Mucosa of descending colon (tissue), 3 donors: ENCODE results near the gene IFT81. TPM values are rescaled to one million over a fixed set of nuclear protein-coding genes. Genes with fewer than 3 reads are reported as not detected.
A peak's percentile ranks its signal among the peaks of the same experiment; 100 is the strongest.

Source experiments
- ATAC-seq: fragments of 200-7000 bp; cut with Tn5 transposase; one replicate; pipeline ENCODE4 v1.9.1; 2020; ENCODE audit warnings: mild to moderate bottlenecking, moderate library complexity
- DNase-seq, 3 donors: peaks; one replicate each; pipeline ENCODE4 v3.0.0-alpha.2; 2020
- H3K36me3 ChIP-seq: fragments of 200-600 bp; one replicate; pipeline ENCODE4 v1.8.0; 2021; ENCODE audit warnings: low read depth, mild to moderate bottlenecking
- H3K4me1 ChIP-seq: fragments of 200-600 bp; one replicate; pipeline ENCODE4 v1.8.0; 2021; ENCODE audit warnings: low read depth, mild to moderate bottlenecking
- H3K4me3 ChIP-seq: fragments of 200-600 bp; one replicate; pipeline ENCODE4 v1.8.0; 2021; ENCODE audit warnings: mild to moderate bottlenecking
- H3K9me3 ChIP-seq: fragments of 200-600 bp; one replicate; pipeline ENCODE4 v1.8.0; 2021; ENCODE audit warnings: mild to moderate bottlenecking
- CTCF ChIP-seq: fragments of 200-600 bp; IDR thresholded peaks from one replicate; pipeline ENCODE4 v1.8.0; 2022; ENCODE audit warnings: antibody characterized with exemption, mild to moderate bottlenecking
- intact Hi-C, 2 donors: fragments of 100-400 bp; cut with DNase I in 1 of 2; cut with micrococcal nuclease in 1 of 2; formaldehyde crosslinking; loops; one replicate each; pipeline versions ENCODE4 v1.11.0 to v1.11.1; 2022; cut with DNase I, micrococcal nuclease
- total RNA-seq, 3 donors: library from RNA; stranded (reverse); fragmentation: NEBNext Ultra II Directional in 2 of 3; extraction: Animal tissue kit (Norgen Biotek cat#: 25700) in 2 of 3; gene quantifications; one replicate each; pipeline versions ENCODE4 v1.2.1 to v1.2.4, GENCODE V29; 2021 to 2023
- donor health status: DM: no; HTN: no; CAD: no; lungs with moderate emphysema.
- donor health status: DM: no; HTN: no; CAD: no.
- donor health status: DM: no; HTN: yes; CAD: no.

IFT81 gene
- total RNA-seq, 3 donors from 2014 or later = 3.8 to 12.7 (median 6.3) TPM

GRCh38 chr12:110105986-110106385 lies 18.2 kb upstream of the IFT81 start:
- intact Hi-C loops = no loop called here
- Histone ChIP-seq H3K9me3 (no peaks in the 10 kb centered on the region), H3K4me1 (no peaks in the 10 kb centered on the region), H3K36me3 (no peaks in the 10 kb centered on the region), H3K4me3 (no peak overlapping the region)
- TF ChIP-seq CTCF = no peak
- ATAC-seq (no peak), DNase-seq (no peak)

DNA sequence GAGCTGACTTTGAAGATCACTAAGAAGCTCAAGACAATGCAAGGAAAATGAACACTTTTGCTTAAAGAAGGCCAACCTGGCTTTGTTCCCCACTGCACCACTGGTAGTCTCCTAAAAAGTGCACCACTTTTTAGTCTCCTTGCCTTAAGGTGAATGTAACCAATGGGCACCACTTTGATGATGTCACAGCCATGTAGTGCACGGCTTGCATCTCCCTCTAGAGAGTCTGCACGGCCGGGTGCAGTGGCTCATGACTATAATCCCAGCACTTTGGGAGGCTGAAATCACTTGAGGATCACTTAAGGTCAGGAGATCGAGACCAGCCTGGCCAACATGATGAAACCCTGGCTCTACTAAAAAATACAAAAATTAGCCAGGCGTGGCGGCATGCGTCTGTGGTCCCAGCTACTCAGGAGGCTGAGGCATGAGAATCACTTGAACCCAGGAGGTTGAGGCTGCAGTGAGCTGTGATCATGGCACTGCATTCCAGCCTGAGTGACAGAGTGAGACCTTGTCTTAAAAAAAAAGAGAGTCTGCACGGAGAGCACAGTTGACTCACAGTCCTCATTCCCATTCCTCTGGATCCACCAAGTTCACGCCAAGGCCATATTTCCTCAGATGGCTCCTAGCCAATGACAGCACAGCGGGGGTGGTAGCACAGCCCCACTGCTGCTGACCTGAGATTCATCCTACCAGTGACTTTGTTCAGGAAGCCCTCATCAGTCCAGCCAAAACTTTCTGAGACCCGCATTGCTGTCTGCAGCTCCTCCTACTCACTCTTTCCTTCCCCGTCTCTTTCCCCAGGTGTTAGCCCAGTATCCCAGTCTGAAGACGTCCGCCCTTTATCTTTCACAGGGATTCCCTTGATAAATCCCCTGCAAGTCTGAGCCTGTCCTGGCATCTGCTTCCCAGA lies 16.5 kb upstream of the IFT81 start:
- ATAC-seq = peak; percentile 6
- Histone ChIP-seq H3K9me3 (no peaks in the 10 kb centered on the region), H3K4me3 (no peak overlapping the region), H3K36me3 (no peaks in the 10 kb centered on the region), H3K4me1 (no peaks in the 10 kb centered on the region)
- DNase-seq = no peak
- intact Hi-C loops = no loop called here
- TF ChIP-seq CTCF = no peak

DNA sequence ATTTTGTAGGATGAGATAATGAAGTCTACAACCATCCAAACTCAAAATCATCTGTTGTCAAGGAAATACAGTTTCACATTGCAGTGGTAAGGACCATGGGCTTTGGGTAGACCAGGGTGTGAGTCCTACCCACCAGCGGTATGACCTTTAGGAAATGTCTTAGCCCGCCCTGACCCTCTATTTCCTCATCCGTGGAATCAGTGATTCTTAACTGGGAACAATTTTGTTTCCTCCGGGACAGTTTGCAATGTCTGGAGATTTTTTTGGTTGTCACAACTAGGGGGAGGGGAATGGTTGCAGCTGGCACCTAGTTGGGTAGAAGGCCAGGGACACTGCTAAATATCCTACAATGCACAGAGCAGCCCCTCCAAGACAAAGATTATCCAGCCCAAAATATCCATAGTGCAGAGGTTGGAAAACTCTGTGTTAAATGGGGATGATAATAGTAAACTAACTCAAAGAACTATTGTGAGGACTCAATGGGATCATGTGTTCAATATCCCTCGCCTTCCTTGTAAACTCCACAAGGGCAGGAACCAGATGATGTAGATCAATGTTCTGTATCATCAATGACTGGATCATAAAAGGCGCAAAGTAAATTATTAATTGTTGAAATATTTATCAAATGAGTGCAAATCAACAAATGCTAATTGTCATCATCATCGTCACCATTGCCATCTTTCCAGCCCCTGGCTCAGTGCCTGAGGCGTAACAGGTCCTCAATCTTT lies 15.7 kb upstream of the IFT81 start:
- Histone ChIP-seq H3K36me3 (no peaks in the 10 kb centered on the region), H3K9me3 (no peaks in the 10 kb centered on the region), H3K4me3 (no peak overlapping the region), H3K4me1 (no peaks in the 10 kb centered on the region)
- intact Hi-C loops = no loop called here
- no peak for ATAC-seq
- no peak for DNase-seq
- no peak for TF ChIP-seq CTCF

DNA sequence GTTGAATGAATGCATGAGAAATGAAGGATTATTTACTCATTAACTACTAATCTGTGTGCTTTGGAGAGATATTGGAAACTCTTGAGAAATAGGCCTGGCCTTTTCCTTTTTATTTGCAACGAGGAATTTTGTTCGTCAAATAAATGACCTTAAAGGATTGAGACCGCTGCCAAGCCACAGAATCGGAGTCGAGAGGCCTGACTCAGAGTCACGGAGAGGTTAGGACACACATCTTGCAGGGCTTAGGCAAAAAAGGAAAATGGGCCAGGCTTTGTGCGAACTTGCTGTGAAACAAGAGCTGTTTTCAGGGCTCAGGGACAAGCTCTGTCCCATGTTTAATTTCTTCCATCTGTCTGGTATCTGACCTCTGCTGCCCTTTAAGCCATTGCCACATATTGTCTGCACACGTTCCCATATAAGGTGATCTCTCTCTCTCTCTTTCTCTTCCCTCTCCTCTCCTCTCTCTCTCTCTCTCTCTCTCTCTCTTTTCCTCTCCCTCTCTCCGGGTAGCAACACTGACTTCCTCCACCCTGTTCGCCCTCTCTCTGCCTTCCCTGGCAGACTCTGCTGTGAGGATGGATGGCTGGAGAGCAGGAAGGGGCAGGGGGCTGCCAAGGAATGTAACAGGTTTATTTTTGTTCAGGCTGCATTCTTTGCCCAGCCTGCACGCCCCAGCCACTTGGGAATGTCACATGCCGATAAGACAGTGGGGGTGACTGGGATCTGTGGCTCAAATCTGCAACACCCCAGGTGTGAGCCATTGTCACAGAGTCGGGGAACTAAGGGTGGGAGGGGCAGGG lies 14.9 kb upstream of the IFT81 start:
- H3K4me3 ChIP-seq = no peak overlapping the region
- no peaks in the 10 kb centered on the region for H3K36me3 ChIP-seq
- DNase-seq (peak in 2 of 3 donors; percentile 38 to 60), ATAC-seq (peak; percentile 65)
- H3K9me3 ChIP-seq = no peaks in the 10 kb centered on the region
- no peaks in the 10 kb centered on the region for H3K4me1 ChIP-seq
- intact Hi-C loops = no loop called here
- TF ChIP-seq CTCF = no peak

- DNase-seq (no peak), ATAC-seq (no peak)
- peaks cover 6% of the 10 kb centered on the region for H3K4me1 ChIP-seq
- H3K36me3 ChIP-seq = no peaks in the 10 kb centered on the region
- TF ChIP-seq CTCF = no peak
- H3K4me3 ChIP-seq = no peak overlapping the region
- no peaks in the 10 kb centered on the region for H3K9me3 ChIP-seq
- intact Hi-C loops = no loop called here
Observed at GRCh38 chr12:110109837-110110535, 14.2 kb upstream of the IFT81 start.
